Hippocampal formation (tissue), 2 donors: ENCODE data around the gene CFAP92.

ENCODE experiments used
- DNase-seq, 2 donors: peaks; one replicate each; lab custom pipeline; 2025; lab: John Stamatoyannopoulos, UW

CFAP92 gene

DNA sequence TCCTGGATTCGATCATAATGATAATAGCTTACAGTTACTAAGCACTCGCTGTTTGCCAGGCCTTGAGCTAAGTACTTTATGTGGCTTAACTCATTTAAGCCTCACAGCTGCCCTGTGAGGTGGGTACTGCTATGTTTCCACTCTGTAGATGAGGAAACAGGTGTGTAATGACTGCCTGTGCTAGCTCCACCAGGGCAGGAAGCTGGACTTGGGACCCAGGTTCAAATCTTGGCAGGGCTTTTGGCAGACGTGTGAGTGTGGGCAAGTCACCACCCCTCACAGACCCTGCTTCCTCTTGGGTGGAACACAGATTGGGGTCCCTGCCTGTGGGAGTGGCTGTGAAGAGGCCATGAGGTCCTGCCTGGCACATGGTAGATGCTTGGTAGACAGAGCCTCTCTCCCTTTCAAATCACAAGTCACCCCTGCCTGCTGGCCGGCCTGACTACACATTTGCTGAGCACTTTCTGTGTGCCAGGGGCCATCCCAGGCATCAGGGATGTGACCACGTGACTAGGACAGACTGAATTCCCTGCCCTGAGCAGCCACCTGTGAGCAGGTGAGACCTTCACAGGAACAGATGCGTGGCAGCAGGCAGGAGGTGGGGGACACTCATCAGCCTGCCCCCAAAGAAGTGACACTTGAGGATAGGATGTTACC lies 10.9 kb upstream of the CFAP92 start:
- no peak for DNase-seq

DNA sequence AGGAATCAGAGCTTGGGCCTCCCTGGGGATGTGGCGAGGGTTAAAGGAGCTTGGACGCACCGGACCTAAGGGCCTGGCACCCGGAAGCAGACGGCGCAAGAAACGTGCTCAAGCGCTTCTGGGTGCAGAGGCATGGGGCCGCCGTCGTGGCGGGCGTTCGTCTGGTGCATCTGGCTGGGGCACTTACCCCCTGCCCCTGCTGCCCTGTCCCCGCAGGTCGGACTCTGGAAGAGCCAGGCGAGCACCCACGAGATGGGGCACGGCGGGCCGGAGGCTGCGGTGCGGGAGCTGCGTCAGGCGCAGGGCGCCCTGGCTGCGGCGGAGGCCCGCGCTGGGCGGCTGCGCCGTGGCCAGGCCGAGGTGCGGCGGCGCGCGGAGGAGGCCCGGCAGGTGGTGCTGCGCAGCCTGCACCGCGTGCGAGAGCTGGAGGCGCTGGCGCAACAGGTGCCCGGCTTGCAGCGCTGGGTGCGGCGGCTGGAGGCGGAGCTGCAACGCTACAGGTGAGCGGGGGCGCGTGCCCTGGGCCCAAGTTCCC lies 9.8 kb upstream of the CFAP92 start:
- DNase-seq: no peak

DNA sequence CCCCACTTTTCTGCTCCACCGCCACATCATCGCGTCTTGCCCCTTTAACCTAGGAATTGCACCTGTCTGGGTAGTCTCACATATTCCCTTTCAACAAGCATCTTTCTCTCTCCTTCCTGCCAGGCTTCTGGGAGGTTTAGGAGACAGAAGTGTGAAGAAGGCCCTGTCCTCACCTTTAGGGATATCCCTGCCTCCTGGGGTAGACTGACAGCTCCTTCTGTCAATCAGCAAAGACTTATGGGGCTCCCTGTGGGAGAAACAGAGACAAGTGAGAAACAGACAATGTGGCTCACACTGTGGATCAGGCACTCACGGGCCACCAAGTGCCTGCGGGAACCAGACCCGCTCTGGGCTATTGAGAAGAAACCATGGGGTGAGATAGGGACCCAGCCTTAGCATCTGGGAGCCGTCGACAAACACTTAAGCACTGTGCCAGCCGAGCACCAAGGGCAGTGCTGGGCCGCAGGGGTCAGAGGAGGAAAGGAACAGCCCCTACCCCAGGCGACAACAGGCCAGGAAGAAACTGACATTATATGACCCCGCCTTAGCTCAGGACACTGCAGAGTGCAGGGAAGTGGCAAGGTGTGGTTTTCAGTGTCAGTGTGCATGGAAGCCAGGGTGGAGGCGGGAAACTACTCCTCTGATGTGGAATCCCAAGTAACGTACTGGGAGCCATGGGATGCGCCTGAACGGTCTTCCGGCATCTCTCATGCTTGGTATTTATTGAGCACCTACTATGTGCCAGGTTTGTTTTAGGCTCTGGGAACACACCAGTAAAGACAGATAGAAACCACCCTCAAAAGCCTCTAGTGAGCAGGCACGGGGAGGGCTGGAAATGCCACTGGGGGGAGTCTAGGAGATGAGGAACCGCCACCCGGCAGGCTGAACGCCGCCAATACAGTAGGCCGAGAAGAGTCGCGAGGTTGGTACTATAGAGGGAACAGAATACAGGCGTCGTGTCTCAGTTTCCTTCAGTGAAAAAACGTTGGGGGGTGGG lies 9.0 kb upstream of the CFAP92 start:
- DNase-seq: no peak

DNA sequence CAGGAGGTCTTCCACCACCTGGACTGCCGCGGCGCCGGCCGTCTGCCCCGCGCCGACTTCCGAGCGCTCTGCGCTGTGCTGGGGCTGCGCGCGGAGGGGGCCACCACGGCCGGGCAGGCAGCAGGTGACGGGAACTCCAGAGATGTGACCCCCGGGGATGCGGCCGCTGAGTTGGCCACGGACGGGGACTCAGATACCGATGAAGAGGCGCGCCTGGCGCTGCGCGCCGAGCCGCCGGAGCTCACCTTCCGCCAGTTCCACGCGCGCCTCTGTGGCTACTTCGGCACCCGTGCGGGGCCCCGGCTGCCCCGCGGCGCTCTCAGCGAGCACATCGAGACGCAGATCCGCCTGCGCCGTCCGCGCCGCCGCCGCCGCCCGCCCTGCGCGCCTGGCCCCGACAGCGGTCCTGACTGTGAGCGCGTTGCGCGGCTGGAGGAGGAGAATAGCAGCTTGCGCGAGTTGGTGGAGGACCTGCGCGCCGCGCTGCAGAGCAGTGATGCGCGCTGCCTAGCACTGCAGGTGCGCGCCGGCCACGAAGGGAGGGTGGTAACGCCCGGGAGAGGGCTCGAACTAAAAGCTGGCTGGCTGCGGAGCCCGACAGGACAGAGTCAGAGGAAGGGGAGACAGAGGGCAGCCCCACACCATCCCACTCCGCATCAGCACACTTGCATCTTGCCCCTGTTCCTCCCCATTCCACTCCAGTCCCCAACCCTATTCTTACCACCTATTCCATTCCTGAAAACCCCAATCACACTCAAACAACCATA lies 8.1 kb upstream of the CFAP92 start:
- no peak for DNase-seq

DNA sequence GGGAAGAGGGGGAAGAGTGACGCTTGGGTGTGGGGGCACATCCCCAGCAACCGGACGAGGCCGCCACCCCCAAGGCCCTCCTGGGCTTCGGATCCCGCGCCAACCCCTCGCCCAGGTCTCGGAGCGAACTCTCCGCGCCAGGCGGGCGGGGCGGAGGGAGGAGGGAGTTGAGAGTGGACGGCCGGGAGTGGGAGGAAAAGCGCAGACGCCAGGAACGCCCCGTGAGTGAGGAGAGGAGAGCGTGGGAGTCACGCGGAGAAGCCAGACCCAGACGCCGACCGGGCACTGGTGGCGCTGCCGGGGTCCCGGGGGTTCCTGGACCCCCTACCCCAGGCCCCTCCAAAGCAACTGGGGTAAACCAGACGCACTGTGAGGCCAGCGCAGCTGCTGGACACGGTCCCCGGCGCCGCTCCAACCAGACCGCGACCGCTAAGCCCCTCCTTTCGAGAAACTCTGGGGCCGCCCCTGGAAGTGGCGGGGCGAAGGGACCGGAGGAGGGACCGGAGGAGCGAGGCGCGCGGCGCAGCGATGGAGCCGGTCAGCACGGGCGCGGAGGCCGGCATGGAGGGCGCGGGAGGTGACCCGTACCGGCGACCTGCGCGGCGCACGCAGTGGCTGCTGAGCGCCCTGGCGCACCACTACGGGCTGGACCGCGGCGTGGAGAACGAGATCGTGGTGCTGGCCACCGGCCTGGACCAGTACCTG lies 7.4 kb upstream of the CFAP92 start, which contains the start of gene EFCC1:
TSS of gene EFCC1 (plus strand) at position 204 of the 705 bp plus-strand sequence. CDS start at position 529, 325 bp downstream.
- no peak for DNase-seq

DNA sequence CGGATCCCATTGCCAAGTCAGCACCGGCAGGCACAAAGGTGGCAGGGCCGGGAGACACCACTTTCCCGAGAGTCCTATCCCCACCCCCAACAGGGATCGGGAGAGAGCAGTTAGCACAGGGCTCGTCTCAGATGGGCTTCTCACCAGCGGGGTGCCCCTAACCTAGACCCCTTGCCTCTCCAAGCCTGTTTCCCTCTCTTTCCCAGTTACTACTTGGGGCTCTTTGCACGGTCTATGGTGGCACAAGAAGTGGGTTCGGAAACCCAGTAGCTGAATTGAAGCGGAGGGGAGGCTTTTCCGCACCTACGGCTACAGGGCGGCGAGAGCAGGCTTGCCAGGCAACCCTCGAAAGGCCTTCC lies 6.8 kb upstream of the CFAP92 start:
- DNase-seq: no peak

DNA sequence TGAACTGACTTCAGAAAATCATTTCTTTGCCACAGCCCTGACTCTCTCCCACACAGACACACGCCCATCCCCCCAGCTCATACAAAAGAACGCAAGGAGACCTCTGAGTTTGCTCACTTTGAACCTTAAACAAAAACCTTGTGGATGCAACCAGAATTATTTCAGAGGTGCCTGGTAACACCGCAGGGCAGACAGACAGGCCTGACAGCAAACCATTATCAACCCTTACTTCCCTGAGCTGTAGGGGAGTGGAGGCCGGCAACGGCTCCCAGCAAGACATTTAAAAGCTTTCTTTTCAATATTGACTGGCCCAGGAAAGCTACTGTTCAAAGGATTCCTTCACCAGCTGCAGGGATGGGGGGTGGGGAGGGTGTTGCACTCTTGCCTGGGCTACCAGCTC lies 5.2 kb upstream of the CFAP92 start:
- DNase-seq: no peak

DNA sequence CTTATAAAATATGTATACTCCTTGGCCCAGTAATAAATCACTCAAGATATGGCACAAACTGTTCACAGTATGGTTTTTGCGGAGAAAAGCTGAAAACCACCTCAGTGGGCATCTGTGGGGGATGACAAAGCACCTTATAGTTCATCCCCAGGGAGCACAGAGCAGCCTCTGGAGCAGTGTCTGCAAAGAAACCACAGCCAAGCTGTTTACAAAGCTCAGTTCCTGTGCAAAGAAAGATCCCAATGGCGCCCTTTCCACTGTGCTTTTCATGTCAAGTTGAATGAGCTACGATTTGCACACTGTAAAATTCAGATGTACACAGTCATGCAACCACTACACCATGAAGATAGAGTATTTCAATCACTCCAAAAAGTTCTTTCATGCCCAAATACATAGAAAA lies 4.7 kb upstream of the CFAP92 start:
- DNase-seq: no peak

DNA sequence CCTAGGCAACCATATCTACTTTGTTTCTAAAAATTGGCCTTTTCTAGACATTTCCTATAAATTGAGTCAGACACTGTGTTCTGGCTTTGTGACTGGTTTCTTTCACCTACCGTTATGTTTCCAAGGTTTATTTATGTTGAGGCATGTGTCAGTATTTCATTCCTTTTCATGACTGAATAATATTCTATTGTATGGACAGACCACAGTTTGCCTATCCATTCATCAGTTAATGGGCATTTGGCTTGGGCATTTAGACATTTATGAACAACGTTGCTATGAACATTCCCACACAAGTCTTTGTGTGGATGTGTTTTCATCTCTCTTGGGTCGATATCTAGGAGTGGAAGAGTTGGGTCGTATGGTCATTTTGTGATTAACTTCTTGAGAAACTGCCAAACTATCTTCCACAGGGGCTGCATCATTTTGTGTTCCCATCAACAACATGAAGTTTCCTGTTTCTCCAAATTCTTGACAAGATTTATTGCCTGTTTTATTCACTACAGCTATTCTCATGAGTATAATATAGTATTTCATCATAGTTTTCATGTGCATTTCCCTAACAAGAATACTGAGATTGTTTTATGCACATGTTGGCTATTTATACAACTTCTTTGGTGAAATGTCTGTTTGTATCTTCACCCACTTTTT lies 3.7 kb upstream of the CFAP92 start:
- DNase-seq: no peak

DNA sequence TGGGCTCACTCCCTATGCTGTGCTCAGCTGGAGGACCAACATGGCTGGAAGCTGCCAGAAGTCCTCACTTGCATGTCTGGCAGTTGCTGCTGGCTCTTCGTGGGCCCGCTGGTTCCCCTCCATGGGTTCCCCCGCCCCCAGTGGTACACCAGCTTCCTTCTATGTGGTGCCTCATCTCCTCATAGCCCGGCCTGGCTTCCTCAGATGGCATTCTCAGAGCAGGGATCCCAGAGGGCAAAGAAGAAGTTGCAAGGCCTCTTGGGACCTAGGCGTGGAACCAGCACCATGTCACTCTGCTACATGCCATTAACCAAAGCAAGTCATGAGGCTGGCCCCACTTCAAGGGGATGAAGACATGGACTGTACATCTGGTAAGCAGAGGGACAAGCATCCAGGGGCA lies 2.9 kb upstream of the CFAP92 start:
- DNase-seq: no peak

DNA sequence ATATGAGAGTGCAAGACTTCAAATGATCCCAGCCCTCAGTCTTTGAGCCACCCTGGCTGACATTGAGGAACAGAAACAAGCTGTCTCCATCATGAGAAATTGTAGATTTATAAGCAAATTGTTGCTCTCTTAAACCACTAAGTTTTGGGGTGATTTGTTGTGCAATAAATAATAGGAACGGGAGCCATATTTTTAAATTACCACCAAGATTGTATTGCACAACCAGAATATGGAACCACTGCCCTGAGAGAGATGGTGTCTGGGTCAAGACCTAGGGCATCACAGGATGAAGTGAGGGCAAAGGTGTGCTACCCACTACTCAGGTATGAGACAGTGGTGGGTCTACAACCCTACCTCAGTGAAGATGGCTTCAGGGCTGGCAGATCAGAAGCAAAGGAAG lies 2.3 kb upstream of the CFAP92 start:
- DNase-seq: no peak

DNA sequence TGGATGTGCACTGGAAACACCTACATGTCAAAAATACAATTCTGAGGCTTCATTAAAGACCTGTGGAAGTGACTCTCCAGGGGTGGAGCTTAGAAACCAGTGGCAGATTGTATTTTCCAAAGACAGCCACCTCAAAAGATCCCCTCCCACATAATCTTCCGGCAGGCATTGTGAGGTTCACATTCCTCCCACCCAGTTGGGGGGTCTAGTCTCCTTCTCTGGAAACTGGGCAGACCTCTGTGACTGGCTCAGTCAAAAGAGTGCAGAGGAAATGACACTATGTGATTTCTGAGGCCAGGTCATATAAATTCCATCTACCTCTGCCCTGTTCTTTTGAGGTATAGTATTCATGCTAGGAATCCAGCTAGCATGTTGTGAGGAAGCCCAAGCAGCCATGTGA lies 1.9 kb upstream of the CFAP92 start:
- no peak for DNase-seq

DNA sequence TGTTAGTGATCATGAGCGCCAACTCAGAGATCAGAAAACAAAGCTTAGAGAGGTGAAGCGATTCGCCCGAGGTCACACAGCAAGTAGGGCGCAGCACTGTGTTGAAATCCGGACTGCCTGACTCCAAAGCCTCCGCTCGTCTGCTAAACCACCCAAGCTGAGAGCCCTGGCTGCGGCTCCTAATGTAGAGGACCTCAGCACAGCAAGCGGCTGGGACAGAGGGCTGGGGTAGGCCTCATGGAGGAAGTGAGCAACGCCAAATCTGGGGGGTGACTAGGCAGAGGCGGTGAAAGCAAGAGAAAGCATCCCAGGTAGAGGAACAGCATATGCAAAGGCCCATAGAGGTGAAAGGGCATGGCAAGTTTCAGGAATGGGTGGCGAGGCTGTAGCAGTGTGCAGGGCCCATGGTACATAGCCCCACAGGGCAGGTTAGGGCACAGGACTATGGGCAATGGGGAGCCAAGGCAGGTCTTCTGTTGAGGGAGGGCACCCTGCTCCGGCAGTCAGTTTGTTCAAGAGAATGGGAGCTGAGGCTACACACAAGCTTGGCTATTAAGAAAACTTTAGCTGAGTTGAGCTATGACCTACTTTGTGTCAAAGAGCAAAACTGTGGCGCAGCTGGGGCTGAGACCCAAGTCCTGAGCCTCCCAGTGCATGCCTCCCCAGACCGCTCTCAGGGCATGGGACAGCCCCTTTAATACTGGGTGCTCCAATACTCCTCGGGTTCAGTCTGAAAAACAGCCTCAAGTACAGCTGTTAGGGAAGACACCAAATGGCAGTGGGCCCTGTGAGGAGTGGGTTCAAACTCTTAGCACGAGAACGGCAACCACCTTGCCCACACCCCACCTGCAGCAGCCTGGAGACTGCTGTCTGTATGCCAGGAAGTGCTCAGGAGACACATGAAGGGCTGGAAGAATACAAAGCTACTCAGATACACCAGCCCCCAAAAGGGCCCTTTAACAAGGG lies 988 bp upstream of the CFAP92 start:
- no peak for DNase-seq

DNA sequence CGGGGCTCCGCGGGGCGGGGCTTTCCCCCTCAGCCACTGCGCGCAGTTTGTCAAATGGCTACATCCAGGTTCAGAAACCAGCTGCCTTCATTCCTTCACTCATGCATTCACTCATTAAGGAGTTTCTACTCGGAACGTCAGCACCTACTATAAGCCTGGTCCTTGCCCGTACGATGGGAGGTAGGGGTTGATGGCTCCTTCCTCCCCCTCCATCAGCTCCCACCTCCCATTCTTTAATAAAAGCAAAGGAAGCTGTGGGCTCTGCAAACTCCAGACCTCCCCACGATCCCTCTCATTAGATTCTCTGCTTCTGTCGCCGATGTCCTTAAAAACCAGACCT lies 267 bp upstream of the CFAP92 start:
- no peak for DNase-seq

DNA sequence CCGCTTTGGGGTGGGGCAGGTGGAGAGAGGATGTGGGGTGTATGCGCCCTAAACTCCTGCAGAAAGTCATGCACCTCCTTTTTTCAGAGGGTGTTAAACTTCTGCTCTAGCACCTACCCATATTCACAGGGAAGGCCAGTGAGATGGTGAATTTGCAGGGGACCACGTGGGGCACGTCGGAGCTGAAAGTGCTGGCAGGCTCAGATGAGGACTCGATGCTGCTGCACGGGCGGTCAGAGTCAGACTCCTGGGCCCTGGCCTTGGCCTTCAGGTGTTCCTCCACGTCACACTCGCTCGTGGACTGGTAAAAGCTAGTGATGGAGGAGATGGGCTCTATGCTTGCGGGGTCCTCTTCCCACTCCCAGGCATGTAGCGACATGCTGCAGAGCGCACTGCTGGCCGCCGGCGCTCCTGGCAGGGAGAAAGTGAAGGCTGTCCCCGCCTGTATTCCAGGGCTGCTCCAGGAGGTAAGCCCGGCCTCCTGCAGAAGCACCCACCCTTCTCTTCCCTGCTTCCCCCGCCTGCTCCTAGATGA lies 883 bp downstream of the CFAP92 start:
- DNase-seq: no peak

DNA sequence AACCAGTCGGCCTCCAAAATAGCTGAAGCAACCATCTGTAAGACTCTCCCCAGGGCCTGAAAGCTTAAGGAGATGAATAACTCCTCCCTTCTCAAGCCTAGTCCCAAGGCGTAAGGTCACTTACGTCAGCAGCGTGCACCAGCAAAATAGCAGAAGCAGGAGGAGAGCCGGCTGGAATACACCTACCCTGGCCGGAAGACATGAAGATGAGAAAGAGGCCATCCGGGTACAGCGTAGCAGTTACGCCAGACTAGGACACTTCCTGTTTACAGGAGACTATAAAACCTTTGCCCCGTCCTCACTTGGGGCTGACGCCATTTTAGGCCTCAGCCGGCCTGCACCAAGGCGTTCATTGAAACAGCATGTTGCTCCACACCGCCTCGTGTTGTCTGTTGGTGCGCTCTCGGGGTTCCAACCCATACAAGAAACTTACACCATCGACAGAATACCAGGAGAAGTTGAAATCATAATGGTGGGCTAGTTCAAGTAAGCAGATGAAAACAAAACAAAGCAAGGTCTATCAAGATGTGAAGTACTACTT lies 2.5 kb downstream of the CFAP92 start:
- no peak for DNase-seq

DNA sequence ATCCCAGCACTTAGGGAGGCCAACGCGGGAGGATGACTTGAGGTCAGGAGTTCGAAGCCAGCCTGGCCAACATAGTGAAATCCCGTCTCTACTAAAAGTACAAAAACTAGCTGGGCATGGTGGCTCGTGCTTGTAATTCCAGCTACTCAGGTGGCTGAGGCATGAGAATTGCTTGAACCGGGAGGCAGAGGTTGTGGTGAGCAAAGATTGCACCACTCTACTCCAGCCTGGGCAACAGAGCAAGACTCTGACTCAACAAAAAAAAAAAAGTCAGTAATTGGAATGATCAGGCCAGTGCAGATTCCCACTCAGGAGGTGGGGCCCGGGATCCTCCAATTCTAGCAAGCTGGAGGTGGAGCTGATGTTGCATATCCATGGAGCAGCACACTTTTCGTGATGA lies 5.6 kb downstream of the CFAP92 start:
- DNase-seq: no peak

DNA sequence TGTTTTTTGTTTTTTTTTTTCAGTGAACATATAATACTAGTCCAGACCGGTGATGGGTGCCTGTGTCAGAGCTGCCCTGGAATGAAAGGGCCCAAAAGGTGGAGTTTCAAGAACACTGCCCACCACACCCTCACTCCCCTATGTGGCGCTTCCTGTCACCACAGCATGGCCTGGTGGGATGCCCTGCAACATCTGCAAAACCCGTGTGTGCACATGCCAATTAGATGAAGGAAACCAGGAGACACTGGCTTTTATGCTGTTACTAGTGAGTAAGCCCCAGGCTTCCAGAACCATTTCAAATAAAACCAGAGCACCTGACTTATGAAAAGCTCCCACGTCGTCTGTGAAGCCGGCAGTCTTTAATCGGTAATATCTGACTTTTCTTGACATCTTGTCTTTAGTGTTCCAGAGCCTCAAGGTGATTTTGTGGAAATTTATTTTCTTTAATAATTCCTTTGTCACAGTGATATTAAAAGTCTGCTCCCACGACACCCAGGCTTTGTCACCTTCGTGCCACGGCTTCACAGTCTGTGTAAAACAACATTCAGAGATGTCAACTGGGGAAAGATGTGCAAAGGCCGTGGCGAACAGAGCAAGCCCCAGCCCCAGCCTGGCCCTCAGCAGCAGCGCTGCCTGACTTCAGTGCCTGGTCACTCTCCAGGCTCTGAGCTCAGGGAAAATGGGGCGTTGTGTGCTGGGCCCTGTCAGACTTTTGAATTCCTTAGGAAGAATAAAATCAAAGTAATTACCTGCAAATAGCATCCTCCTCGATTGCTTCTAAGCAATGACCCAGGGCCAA lies 6.4 kb downstream of the CFAP92 start:
- DNase-seq: no peak

DNA sequence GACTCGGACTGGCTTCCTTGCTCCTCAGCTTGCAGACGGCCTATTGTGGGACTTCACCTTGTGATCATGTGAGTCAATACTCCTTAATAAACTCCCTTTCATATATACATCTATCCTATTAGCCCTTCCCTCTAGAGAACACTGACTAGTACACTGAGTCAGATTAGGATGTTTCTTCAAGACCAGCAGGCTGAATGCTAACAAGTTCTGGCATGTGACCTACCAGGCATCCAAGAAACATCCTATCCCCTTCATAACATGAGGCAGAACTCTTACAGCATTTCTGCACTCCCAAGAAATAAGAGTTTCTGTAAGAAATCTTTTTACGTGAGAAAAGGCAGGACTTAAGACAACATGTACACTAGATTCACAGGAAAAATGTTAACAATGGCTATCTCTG lies 9.3 kb downstream of the CFAP92 start:
- no peak for DNase-seq
